NAMALWA (cell line): Measurements from ENCODE around the gene LTBP4.
"Not testable (repeated sequence)": the region's sequence is repeated elsewhere in the genome, so short reads cannot be mapped to it uniquely, and the experiment has no call there.

Source experiments
- DNase-seq: peaks from one replicate; pipeline ENCODE4 v3.0.0-alpha.2; 2015; ENCODE audit warnings: low spot score

LTBP4 gene, protein sequence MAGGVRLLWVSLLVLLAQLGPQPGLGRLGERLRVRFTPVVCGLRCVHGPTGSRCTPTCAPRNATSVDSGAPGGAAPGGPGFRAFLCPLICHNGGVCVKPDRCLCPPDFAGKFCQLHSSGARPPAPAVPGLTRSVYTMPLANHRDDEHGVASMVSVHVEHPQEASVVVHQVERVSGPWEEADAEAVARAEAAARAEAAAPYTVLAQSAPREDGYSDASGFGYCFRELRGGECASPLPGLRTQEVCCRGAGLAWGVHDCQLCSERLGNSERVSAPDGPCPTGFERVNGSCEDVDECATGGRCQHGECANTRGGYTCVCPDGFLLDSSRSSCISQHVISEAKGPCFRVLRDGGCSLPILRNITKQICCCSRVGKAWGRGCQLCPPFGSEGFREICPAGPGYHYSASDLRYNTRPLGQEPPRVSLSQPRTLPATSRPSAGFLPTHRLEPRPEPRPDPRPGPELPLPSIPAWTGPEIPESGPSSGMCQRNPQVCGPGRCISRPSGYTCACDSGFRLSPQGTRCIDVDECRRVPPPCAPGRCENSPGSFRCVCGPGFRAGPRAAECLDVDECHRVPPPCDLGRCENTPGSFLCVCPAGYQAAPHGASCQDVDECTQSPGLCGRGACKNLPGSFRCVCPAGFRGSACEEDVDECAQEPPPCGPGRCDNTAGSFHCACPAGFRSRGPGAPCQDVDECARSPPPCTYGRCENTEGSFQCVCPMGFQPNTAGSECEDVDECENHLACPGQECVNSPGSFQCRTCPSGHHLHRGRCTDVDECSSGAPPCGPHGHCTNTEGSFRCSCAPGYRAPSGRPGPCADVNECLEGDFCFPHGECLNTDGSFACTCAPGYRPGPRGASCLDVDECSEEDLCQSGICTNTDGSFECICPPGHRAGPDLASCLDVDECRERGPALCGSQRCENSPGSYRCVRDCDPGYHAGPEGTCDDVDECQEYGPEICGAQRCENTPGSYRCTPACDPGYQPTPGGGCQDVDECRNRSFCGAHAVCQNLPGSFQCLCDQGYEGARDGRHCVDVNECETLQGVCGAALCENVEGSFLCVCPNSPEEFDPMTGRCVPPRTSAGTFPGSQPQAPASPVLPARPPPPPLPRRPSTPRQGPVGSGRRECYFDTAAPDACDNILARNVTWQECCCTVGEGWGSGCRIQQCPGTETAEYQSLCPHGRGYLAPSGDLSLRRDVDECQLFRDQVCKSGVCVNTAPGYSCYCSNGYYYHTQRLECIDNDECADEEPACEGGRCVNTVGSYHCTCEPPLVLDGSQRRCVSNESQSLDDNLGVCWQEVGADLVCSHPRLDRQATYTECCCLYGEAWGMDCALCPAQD (N-terminal part only)

GRCh38 chr19:40601134-40601974 lies at the start of gene LTBP4:
Gene LTBP4, plus strand, starts transcription at chr19:40601369. Its CDS starts 19 bp downstream, at chr19:40601388.
- no peak for DNase-seq

DNA sequence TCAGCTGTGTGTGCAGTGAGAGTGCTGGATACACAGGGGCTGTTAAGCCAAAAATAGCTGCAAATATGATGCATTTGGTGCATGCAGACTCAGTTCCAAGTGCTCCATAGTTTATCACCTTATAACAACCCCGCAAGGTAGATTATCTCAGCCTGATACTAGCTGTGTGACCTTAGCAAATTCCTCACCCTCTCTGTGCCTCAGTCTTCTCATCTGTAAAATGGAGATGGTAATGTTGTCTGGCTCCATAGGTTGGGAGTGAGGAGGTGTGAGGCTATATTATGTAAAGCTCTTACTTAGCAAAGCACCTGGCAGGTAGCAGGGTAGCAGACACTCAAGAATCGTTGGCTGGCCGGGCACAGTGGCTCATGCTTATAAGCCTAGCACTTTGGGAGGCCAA lies 48.3 kb upstream of the LTBP4 start:
- DNase-seq = no peak

- no peak for DNase-seq
These were observed 47.0 kb upstream of the LTBP4 start for GRCh38 chr19:40553885-40554857.

- DNase-seq = no peak
These were observed 45.0 kb upstream of the LTBP4 start for GRCh38 chr19:40555978-40556689.

GRCh38 chr19:40556953-40557530 lies 44.1 kb upstream of the LTBP4 start:
- no peak for DNase-seq

- DNase-seq = no peak
These were observed 41.8 kb upstream of the LTBP4 start for GRCh38 chr19:40559394-40559793.

- DNase-seq = no peak
These were observed 41.1 kb upstream of the LTBP4 start for GRCh38 chr19:40560092-40560507.

GRCh38 chr19:40561947-40562346 lies 39.2 kb upstream of the LTBP4 start:
- DNase-seq = no peak

- not testable (repeated sequence) for DNase-seq
These were observed 36.6 kb upstream of the LTBP4 start for GRCh38 chr19:40564535-40564934.

GRCh38 chr19:40565355-40565754 lies 35.8 kb upstream of the LTBP4 start:
- no peak for DNase-seq

GRCh38 chr19:40565910-40566495 lies 35.2 kb upstream of the LTBP4 start:
- DNase-seq = no peak

DNA sequence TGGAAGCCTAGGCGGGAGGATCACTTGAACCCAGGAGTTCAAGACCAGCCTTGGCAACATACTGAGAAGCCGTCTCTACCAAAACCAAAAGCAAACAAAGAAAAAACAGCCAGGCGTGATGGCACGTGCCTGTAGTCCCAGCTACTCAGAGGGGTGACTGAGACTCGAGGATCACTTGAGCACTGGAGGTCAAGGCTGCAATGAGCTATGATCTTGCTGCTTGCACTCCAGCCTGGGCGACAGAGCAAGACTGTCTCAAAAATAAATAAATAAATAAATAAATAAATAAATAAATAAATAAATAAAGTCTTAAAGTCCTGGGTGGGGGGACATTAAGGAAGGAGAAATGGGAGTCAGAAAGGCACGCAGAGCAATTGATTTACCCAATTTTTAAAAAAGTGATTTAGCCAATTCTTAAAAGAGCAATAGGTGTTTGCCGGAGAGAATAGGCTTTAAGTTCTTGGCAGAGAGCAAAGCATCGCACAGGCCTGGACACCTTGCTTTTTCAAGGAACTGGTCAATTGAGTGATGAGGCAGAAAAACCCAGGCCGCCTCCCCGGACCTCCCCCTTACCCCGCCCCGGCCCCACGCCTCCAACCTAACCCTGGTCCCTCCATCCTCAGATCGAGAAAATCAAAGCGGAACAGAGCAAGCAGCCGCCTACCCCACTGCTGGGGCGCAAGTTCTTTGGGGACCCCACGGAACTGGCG lies 34.0 kb upstream of the LTBP4 start:
- no peak for DNase-seq

DNA sequence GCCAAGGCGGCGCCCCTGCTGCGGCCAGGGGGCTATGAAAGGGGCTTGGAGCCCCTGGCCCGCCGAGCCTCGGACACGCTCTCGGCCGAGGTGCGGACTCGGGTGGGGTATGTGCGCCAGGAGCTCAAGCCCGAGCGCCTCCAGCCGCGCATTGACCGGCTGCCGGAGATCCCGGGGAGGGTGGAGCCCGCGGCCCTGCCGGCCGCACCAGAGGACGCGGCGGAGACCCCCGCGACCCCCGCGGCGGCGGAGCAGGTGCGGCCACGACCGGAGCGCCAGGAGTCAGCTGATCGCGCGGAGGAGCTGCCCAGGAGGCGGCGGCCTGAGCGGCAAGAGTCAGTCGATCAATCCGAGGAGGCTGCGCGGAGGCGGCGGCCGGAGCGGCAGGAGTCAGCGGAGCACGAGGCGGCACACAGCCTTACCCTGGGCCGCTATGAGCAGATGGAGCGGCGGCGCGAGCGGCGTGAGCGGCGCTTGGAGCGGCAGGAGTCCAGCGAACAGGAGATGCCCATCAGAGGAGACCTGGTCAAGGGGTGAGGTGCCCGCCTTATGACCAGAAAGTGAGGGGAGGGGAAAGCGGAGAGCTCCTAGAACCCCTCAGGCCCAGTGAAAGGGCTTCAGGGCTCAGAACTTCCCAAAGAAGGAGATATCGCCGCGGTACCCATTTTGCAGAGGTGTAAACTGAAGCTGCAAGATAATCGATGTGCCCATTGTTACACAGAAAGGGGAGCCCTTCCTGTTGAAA lies 33.2 kb upstream of the LTBP4 start:
- no peak for DNase-seq

GRCh38 chr19:40570313-40571004 lies 30.7 kb upstream of the LTBP4 start:
- DNase-seq = peak; percentile 100

DNA sequence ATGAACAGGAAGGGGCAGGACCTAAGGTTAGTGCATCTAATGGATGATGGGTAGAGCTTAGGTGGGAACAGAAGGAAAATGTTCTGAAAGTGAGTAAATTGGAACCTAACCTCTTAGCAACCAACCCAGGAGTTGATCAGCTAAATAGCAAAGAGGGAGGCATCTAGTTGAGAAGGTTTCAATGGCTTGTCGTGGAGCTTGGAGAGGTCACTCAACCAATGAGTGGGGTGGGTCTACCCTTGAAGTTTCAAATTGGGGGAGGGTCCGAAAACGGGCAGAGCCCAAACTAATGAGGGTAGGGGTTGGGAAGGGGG lies 30.2 kb upstream of the LTBP4 start:
- no peak for DNase-seq

GRCh38 chr19:40571831-40572495 lies 29.2 kb upstream of the LTBP4 start:
- DNase-seq = no peak
